T-helper 2 cell treated with Interferon-gamma antibody and Interleukin-4, amounts not matched to agents 100 ng/mL and 5 ng/mL, for 36 hours (primary cell): ENCODE measurements around the gene RUSF1. TPM values are rescaled to one million over a fixed set of nuclear protein-coding genes. Genes with fewer than 3 reads are reported as not detected.
"Not testable (repeated sequence)": the region's sequence is repeated elsewhere in the genome, so short reads cannot be mapped to it uniquely, and the experiment has no call there.

Experiments
- intact Hi-C: fragments of 100-400 bp; cut with micrococcal nuclease; formaldehyde crosslinking; loops from one replicate; pipeline ENCODE4 v1.15.1; 2023
- total RNA-seq: library from RNA; stranded (reverse); gene quantifications from 2 replicates; pipeline ENCODE4 v1.2.3, GENCODE V29; 2022

The RUSF1 gene
- total RNA-seq, 1 donor from 2014 or later: 37.6 TPM

GRCh38 chr16:31456988-31457360 lies 51.2 kb downstream of the RUSF1 start:
- intact Hi-C loops: loop anchor here (5.0 to 10.0 kb wide), 2 partner anchors 238 to 255 kb away; a partner anchor contains a TSS

GRCh38 chr16:31455601-31456314 lies 52.4 kb downstream of the RUSF1 start:
- intact Hi-C loops: loop anchor here (5.0 to 10.0 kb wide), 2 partner anchors 239 to 257 kb away; a partner anchor contains a TSS

GRCh38 chr16:31453255-31454204 lies 54.7 kb downstream of the RUSF1 start:
- intact Hi-C loops: loop anchor here (10.0 kb wide), 1 partner anchor 241 kb away; no protein-coding TSS in a partner anchor

GRCh38 chr16:31452631-31453106 lies 55.5 kb downstream of the RUSF1 start:
- intact Hi-C loops: loop anchor here (10.0 kb wide), 1 partner anchor 242 kb away; no protein-coding TSS in a partner anchor

DNA sequence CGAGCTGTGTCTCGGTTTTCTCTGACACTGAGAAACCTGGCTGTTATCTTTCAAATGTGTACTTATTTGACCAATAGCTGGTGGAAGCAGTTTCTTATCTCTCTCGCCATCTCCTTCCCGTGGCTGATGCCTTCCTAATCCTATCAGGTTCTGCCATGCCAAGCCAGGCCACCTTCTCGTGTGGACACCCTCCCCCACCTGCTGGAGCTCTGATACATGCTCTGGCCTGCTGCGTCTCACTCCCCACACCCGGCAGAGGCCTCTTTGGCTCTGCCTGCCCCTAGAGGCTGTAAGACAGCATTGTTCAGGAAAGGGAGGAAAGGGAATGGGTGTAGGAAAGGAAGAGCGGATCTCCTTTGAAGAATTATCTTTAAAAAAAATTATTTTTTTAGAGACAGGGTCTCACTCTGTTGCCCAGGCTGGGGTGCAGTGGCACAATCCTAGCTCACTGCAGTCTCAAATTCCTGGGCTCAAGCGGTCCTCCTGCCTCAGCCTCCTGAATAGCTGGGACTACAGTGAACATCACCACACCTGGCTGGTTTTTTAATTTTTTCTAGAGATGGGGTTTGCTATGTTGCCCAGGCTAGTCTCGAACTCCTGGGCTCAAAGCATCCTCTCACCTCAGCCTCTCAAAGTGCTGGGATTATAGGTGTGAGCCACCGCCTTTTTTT lies 56.4 kb downstream of the RUSF1 start:
- intact Hi-C loops: loop anchor here (10.0 kb wide), 1 partner anchor 243 kb away; no protein-coding TSS in a partner anchor

- intact Hi-C loops: loop anchor here (10.0 kb wide), 1 partner anchor 244 kb away; no protein-coding TSS in a partner anchor
Measured at GRCh38 chr16:31451201-31451600, 57.0 kb downstream of the RUSF1 start.

DNA sequence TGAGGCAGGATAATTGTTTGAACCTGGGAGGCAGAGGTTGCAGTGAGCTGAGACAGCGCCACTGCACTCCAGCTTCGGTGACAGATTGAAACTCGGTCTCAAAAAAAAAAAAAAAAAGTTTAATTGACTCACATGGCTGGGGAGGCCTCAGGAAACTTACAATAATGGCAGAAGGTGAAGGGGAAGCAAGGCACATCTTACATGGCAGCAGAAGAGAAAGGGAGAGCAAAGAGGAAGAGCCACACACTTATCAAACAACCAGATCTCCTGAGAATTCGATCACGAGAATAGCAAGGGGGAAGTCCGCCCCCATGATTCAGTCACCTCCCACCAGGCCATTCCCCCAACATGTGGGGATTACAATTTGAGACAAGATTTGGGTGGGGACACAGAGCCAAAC lies 62.3 kb downstream of the RUSF1 start:
- intact Hi-C loops: not testable (repeated sequence)

- intact Hi-C loops: loop anchor here (2.0 kb wide), 2 partner anchors 241 to 457 kb away; partner anchors contain the start of gene HSD3B7
Measured at GRCh38 chr16:31441956-31442355, 66.2 kb downstream of the RUSF1 start.

GRCh38 chr16:31440516-31441184 lies 67.5 kb downstream of the RUSF1 start:
- intact Hi-C loops: no loop called here

DNA sequence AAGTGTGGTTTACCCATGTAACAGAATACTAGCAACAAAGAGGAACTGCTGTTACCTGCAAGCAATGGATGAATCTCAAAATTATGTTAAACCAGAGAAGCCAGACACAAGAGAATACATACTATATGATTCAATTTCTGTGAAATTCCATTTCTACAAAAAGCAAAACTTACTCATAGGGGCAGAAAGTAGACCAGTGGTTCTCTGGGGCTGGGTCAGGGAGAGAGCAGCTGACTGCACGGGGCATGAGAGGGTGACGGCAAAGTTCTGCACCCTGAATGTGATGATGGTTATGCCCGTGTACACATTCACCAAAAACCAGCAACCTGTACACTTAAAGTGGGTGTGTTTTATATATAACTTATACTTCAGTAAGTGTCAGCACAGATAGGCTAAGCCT lies 68.7 kb downstream of the RUSF1 start:
- intact Hi-C loops: no loop called here

Other genes with a start within 250 kb of the RUSF1 start
- gene ITGAM, start 248.4 kb downstream of the RUSF1 start, total RNA-seq: 48.3 and 53.1 TPM in 2 replicates
- gene ITGAX, start 153.2 kb downstream of the RUSF1 start, total RNA-seq: 41.7 and 42.7 TPM in 2 replicates
- gene ITGAD, start 115.1 kb downstream of the RUSF1 start, total RNA-seq: 0.27 TPM in 1 of 2 replicates, not detected in the other
- not detected in 2 replicates for gene COX6A2, start 80.0 kb downstream of the RUSF1 start, total RNA-seq
- gene ZNF843, start 65.6 kb downstream of the RUSF1 start, total RNA-seq: 0.09 and 0.43 TPM in 2 replicates
- 13.6 and 14.6 TPM in 2 replicates for gene ARMC5, start 48.9 kb downstream of the RUSF1 start, total RNA-seq
- 0.18 and 0.64 TPM in 2 replicates for gene TGFB1I1, start 36.2 kb downstream of the RUSF1 start, total RNA-seq
- gene SLC5A2, start 25.3 kb downstream of the RUSF1 start, total RNA-seq: not detected in 2 replicates
- gene AHSP, start 19.5 kb upstream of the RUSF1 start, total RNA-seq: not detected in 2 replicates